B cell (primary cell): ENCODE data around the gene FLT1. TPM values are rescaled to one million over a fixed set of nuclear protein-coding genes. Genes with fewer than 3 reads are reported as not detected.

Source experiments
- ATAC-seq: fragments of 200-7000 bp; cut with Tn5 transposase; one replicate; pipeline ENCODE4 v1.10.0; 2021; ENCODE audit warnings: low read depth, mild to moderate bottlenecking, moderate number of reproducible peaks, moderate library complexity
- CTCF ChIA-PET: fragments of 350-600 bp; sonication (Branson Sonifier 250); formaldehyde crosslinking; loops from one replicate; lab custom pipeline; 2021; ENCODE audit warnings: antibody characterized with exemption, inconsistent platforms; lab: Charles Lee
- POLR2A ChIA-PET: fragments of 350-600 bp; sonication (Branson Sonifier 250); formaldehyde crosslinking; loops from one replicate; lab custom pipeline; 2021; ENCODE audit warnings: antibody characterized with exemption; lab: Charles Lee
- DNase-seq: peaks from one replicate; pipeline ENCODE4 v3.0.0; 2013
- H2AFZ ChIP-seq: 2 replicates; pipeline ENCODE4 v1.6.1; 2012; ENCODE audit warnings: mild to moderate bottlenecking, low read depth, low read length; ENCODE audit not compliant: insufficient read depth, poor library complexity, severe bottlenecking
- H3K27ac ChIP-seq, 2 donors: 1 replicate in 1 of 2; 2 replicates in 1 of 2; pipeline ENCODE4 v1.5.1; 2012 to 2013; ENCODE audit warnings: low read length in 2 of 2, mild to moderate bottlenecking in 2 of 2, moderate library complexity in 1 of 2
- H3K27me3 ChIP-seq, 4 experiments: fragments of 200-600 bp in 1 of 4; sonication (generic) in 1 of 4; replicated peaks in 1 of 4; 1 replicate in 2 of 4; 2 replicates in 2 of 4; pipeline versions ENCODE4 v1.6.1 to v1.7.0; 2013 to 2016; ENCODE audit warnings: low read length in 3 of 4, mild to moderate bottlenecking in 2 of 4, mixed read lengths in 1 of 4, moderate library complexity in 1 of 4; ENCODE audit not compliant: insufficient read depth in 4 of 4, control insufficient read depth in 3 of 4; ENCODE audit errors: control extremely low read depth in 1 of 4
- H3K36me3 ChIP-seq, 2 experiments: replicated peaks in 1 of 2; 1 replicate in 1 of 2; 2 replicates in 1 of 2; pipeline versions ENCODE4 v1.6.1 to v1.7.1; 2013; ENCODE audit warnings: low read length in 1 of 2; ENCODE audit not compliant: insufficient read depth in 2 of 2, control insufficient read depth in 1 of 2; ENCODE audit errors: control extremely low read depth in 1 of 2, extremely low read depth in 1 of 2
- H3K4me1 ChIP-seq, 2 donors: fragments of 200-600 bp in 1 of 2; sonication (generic) in 1 of 2; 1 replicate in 1 of 2; 2 replicates in 1 of 2; pipeline versions ENCODE4 v1.5.1 to v1.6.1; 2013 to 2017; ENCODE audit warnings: low read length in 2 of 2; ENCODE audit not compliant: control insufficient read depth in 2 of 2, insufficient read depth in 2 of 2
- H3K4me2 ChIP-seq: replicated peaks from 2 replicates; pipeline ENCODE3; 2012; ENCODE audit warnings: mild to moderate bottlenecking, low read depth, low read length; ENCODE audit not compliant: poor library complexity, severe bottlenecking
- H3K4me3 ChIP-seq, 5 experiments: fragments of 200-600 bp in 1 of 5; sonication (generic) in 1 of 5; 1 replicate in 3 of 5; 2 replicates in 2 of 5; pipeline versions ENCODE4 v1.5.1 to v1.7.0; 2011 to 2016; ENCODE audit warnings: low read length in 4 of 5, mild to moderate bottlenecking in 4 of 5, low read depth in 2 of 5, control low read depth in 1 of 5, moderate library complexity in 1 of 5; ENCODE audit not compliant: insufficient read depth in 1 of 5; ENCODE audit errors: control extremely low read depth in 1 of 5, extremely low read depth in 1 of 5
- H3K79me2 ChIP-seq: fragments of 200-600 bp; sonication (generic); one replicate; pipeline ENCODE4 v1.6.0; 2016; ENCODE audit warnings: low read length; ENCODE audit not compliant: control insufficient read depth, insufficient read depth
- H3K9ac ChIP-seq: fragments of 200-600 bp; sonication (generic); 2 replicates; pipeline ENCODE4 v1.6.1; 2017; ENCODE audit warnings: mild to moderate bottlenecking, low read length, moderate library complexity
- H3K9me3 ChIP-seq, 3 donors: one replicate each; pipeline versions ENCODE4 v1.6.1 to v1.7.1; 2013; ENCODE audit warnings: low read length in 2 of 3; ENCODE audit not compliant: control insufficient read depth in 2 of 3, insufficient read depth in 1 of 3; ENCODE audit errors: control extremely low read depth in 1 of 3
- H4K20me1 ChIP-seq: 2 replicates; pipeline ENCODE4 v1.6.0; 2012; ENCODE audit warnings: mild to moderate bottlenecking, low read length; ENCODE audit not compliant: insufficient read depth, control insufficient read depth, poor library complexity, severe bottlenecking
- H3K27ac Mint-ChIP-seq: one replicate; pipeline ENCODE4 v1.8.0; 2021; ENCODE audit warnings: mixed read lengths
- H3K27me3 Mint-ChIP-seq: one replicate; pipeline ENCODE4 v1.8.0; 2021; ENCODE audit warnings: mixed read lengths
- H3K4me1 Mint-ChIP-seq: one replicate; pipeline ENCODE4 v1.8.0; 2021; ENCODE audit warnings: mixed read lengths
- H3K4me3 Mint-ChIP-seq: one replicate; pipeline ENCODE4 v1.8.0; 2021; ENCODE audit warnings: mixed read lengths
- H3K9me3 Mint-ChIP-seq: one replicate; pipeline ENCODE4 v1.8.0; 2022; ENCODE audit warnings: mixed read lengths; ENCODE audit not compliant: insufficient read depth
- CTCF ChIP-seq: fragments of 200-600 bp; IDR thresholded peaks from one replicate; pipeline ENCODE4 v1.8.0; 2022; ENCODE audit warnings: antibody characterized with exemption, mild to moderate bottlenecking
- EZH2 ChIP-seq: IDR thresholded peaks from 2 replicates; pipeline ENCODE4 v1.6.1; 2012; ENCODE audit warnings: borderline replicate concordance, low read depth, mild to moderate bottlenecking, moderate library complexity, low read length; ENCODE audit not compliant: insufficient read depth, poor library complexity, severe bottlenecking
- WGBS: methylation state at CpG from one replicate; pipeline ENCODE4 v1.1.5; 2013; ENCODE audit warnings: missing lambda C conversion rate; ENCODE audit not compliant: insufficient coverage; 5-methylcytosine and 5-hydroxymethylcytosine counted together
- intact Hi-C: fragments of 100-400 bp; cut with micrococcal nuclease; formaldehyde crosslinking; loops from one replicate; pipeline ENCODE4 v1.10.0; 2022
- polyA plus RNA-seq: library from polyadenylated mRNA; depleted of rRNA; stranded (reverse); fragments of >200 nt; gene quantifications from 2 replicates; pipeline ENCODE4 v1.2.3, GENCODE V29; 2012
- total RNA-seq, 2 donors: library from RNA; stranded (reverse); fragments of 120-200 nt in 1 of 2; gene quantifications; 1 replicate in 1 of 2; 2 replicates in 1 of 2; pipeline versions ENCODE4 v1.2.3 to v1.2.4, GENCODE V29; 2013 to 2022

FLT1 gene
- total and polyA plus RNA-seq, 2 donors (not counting 1 experiment from before 2014, with no cell fraction given) = 1.1 to 1.2 TPM

- peaks cover 3% of the 10 kb centered on the region for H3K79me2 ChIP-seq
- no peaks in the 10 kb centered on the region for H3K4me1 ChIP-seq
- no peak overlapping the region for H3K27ac ChIP-seq
- no CpG with 5 or more reads among the region's 3 CpGs for WGBS
- H3K9ac ChIP-seq = no peak overlapping the region
- TF ChIP-seq CTCF (no peak), EZH2 (no peak)
- DNase-seq (no peak), ATAC-seq (no peak)
- H2AFZ ChIP-seq = no peak overlapping the region
- POLR2A ChIA-PET = no interaction called here
- H3K4me3 Mint-ChIP-seq = no peak overlapping the region
- H3K4me2 ChIP-seq = no peak overlapping the region
- no peaks in the 10 kb centered on the region for H3K27me3 ChIP-seq
- H4K20me1 ChIP-seq = no peaks in the 10 kb centered on the region
- no peaks in the 10 kb centered on the region for H3K9me3 ChIP-seq
- no peaks in the 10 kb centered on the region for H3K27me3 Mint-ChIP-seq
- H3K36me3 ChIP-seq = peaks cover 23 to 62% of the 10 kb centered on the region in 2 experiments
- intact Hi-C loops = no loop called here
- peaks cover 1% of the 10 kb centered on the region for H3K4me1 Mint-ChIP-seq
- H3K27ac Mint-ChIP-seq = no peak overlapping the region
- no peak overlapping the region for H3K4me3 ChIP-seq
- CTCF ChIA-PET = no interaction called here
- no peaks in the 10 kb centered on the region for H3K9me3 Mint-ChIP-seq
Measured at GRCh38 chr13:28283600-28283999, 211.3 kb downstream of the FLT1 start.

GRCh38 chr13:28282451-28282850, 212.5 kb downstream of the FLT1 start:
- intact Hi-C loops = no loop called here
- no peak for DNase-seq
- H4K20me1 ChIP-seq = no peaks in the 10 kb centered on the region
- H3K4me3 ChIP-seq = no peak overlapping the region
- Mint-ChIP-seq H3K27ac (no peak overlapping the region), H3K27me3 (no peaks in the 10 kb centered on the region), H3K9me3 (no peaks in the 10 kb centered on the region), H3K4me3 (no peak overlapping the region), H3K4me1 (peaks cover 1% of the 10 kb centered on the region)
- H3K36me3 ChIP-seq = peaks cover 17 to 63% of the 10 kb centered on the region in 2 experiments
- no peaks in the 10 kb centered on the region for H3K4me1 ChIP-seq
- no peak for ATAC-seq
- no peak overlapping the region for H3K4me2 ChIP-seq
- H3K79me2 ChIP-seq = peaks cover 3% of the 10 kb centered on the region
- ChIA-PET POLR2A (no interaction called here), CTCF (interaction anchor here (1.4 kb wide), 1 partner anchor 136 kb away, joined by 3 read pairs; no protein-coding TSS in a partner anchor)
- no peak overlapping the region for H2AFZ ChIP-seq
- no peak overlapping the region for H3K9ac ChIP-seq
- no peak overlapping the region for H3K27ac ChIP-seq
- H3K27me3 ChIP-seq = no peaks in the 10 kb centered on the region
- no peaks in the 10 kb centered on the region for H3K9me3 ChIP-seq
- TF ChIP-seq CTCF (no peak), EZH2 (no peak)
- 20% methylated on average over 1 of the region's 5 CpGs for WGBS
